HG02642 (cell line): Measurements from ENCODE around the gene KCNIP4.
"Not testable (repeated sequence)": the region's sequence is repeated elsewhere in the genome, so short reads cannot be mapped to it uniquely, and the experiment has no call there.

Experiments
- ATAC-seq: cut with Tn5 transposase; IDR thresholded peaks from one replicate; pipeline ENCODE4 v1.9.1; 2021; ENCODE audit warnings: mild to moderate bottlenecking; ENCODE audit not compliant: unreplicated experiment, poor library complexity

KCNIP4 gene

GRCh38 chr4:20752641-20753040 lies 1195.9 kb downstream of the KCNIP4 start:
- no peak for ATAC-seq

GRCh38 chr4:20746000-20746399 lies 1202.6 kb downstream of the KCNIP4 start:
- not testable (repeated sequence) for ATAC-seq

- no peak for ATAC-seq
Observed at GRCh38 chr4:20735931-20736330, 1212.6 kb downstream of the KCNIP4 start.

- no peak for ATAC-seq
Observed at GRCh38 chr4:20724915-20725314, 1223.7 kb downstream of the KCNIP4 start.

GRCh38 chr4:20723463-20723862 lies 1225.1 kb downstream of the KCNIP4 start:
- no peak for ATAC-seq

GRCh38 chr4:20723019-20723418 lies 1225.6 kb downstream of the KCNIP4 start:
- no peak for ATAC-seq

- no peak for ATAC-seq
Observed at GRCh38 chr4:20711335-20711734, 1237.2 kb downstream of the KCNIP4 start.

GRCh38 chr4:20700007-20700761 lies 1248.4 kb downstream of the KCNIP4 start, which contains the start of gene PACRGL:
Gene PACRGL (plus strand): TSS chr4:20700458. CDS start chr4:20704482, 4,024 bp downstream.
- ATAC-seq = peak; percentile 100

GRCh38 chr4:20698820-20699219 lies 1249.8 kb downstream of the KCNIP4 start:
- ATAC-seq = no peak

GRCh38 chr4:20698382-20698781 lies 1250.2 kb downstream of the KCNIP4 start:
- ATAC-seq = no peak

- ATAC-seq = no peak
Observed at GRCh38 chr4:20696815-20697214, 1251.8 kb downstream of the KCNIP4 start.

GRCh38 chr4:20687864-20688263 lies 1260.7 kb downstream of the KCNIP4 start:
- no peak for ATAC-seq

- no peak for ATAC-seq
Observed at GRCh38 chr4:20684852-20685763, 1263.5 kb downstream of the KCNIP4 start.

- ATAC-seq = no peak
Observed at GRCh38 chr4:20683766-20684165, 1264.8 kb downstream of the KCNIP4 start.

- ATAC-seq = no peak
Observed at GRCh38 chr4:20682853-20683252, 1265.7 kb downstream of the KCNIP4 start.

- ATAC-seq = no peak
Observed at GRCh38 chr4:20681271-20681670, 1267.3 kb downstream of the KCNIP4 start.

- ATAC-seq = no peak
Observed at GRCh38 chr4:20680736-20681135, 1267.8 kb downstream of the KCNIP4 start.

GRCh38 chr4:20679951-20680350 lies 1268.6 kb downstream of the KCNIP4 start:
- ATAC-seq = no peak
